Medulla oblongata (tissue), 1 donor: ENCODE measurements around the gene SMYD3.
A peak's percentile ranks its signal among the peaks of the same experiment; 100 is the strongest.

Source experiments
- DNase-seq: peaks from one replicate; pipeline ENCODE4 v3.0.0-alpha.2; 2015; ENCODE audit errors: extremely low spot score

SMYD3 gene

GRCh38 chr1:246417152-246417812 is 89.8 kb downstream of the SMYD3 start:
- DNase-seq: no peak

- DNase-seq: no peak
Observed at GRCh38 chr1:246416261-246416660, 90.8 kb downstream of the SMYD3 start.

- no peak for DNase-seq
Observed at GRCh38 chr1:246415028-246415427, 92.1 kb downstream of the SMYD3 start.

GRCh38 chr1:246413430-246413829 is 93.6 kb downstream of the SMYD3 start:
- DNase-seq: no peak

GRCh38 chr1:246404078-246404477 is 103.0 kb downstream of the SMYD3 start:
- no peak for DNase-seq

- no peak for DNase-seq
Observed at GRCh38 chr1:246398126-246398813, 108.8 kb downstream of the SMYD3 start.

GRCh38 chr1:246397046-246397445 is 110.0 kb downstream of the SMYD3 start:
- DNase-seq: no peak

GRCh38 chr1:246396322-246396721 is 110.8 kb downstream of the SMYD3 start:
- DNase-seq: no peak

GRCh38 chr1:246394121-246394520 is 113.0 kb downstream of the SMYD3 start:
- no peak for DNase-seq

GRCh38 chr1:246390855-246391254 is 116.2 kb downstream of the SMYD3 start:
- no peak for DNase-seq

- DNase-seq: no peak
Observed at GRCh38 chr1:246384616-246385015, 122.5 kb downstream of the SMYD3 start.

- no peak for DNase-seq
Observed at GRCh38 chr1:246383791-246384190, 123.3 kb downstream of the SMYD3 start.

GRCh38 chr1:246383239-246383589 is 123.9 kb downstream of the SMYD3 start:
- DNase-seq: no peak

- no peak for DNase-seq
Observed at GRCh38 chr1:246382589-246383238, 124.4 kb downstream of the SMYD3 start.

- DNase-seq: no peak
Observed at GRCh38 chr1:246381452-246381851, 125.6 kb downstream of the SMYD3 start.

- DNase-seq: no peak
Observed at GRCh38 chr1:246377625-246378153, 129.4 kb downstream of the SMYD3 start.

- DNase-seq: no peak
Observed at GRCh38 chr1:246373828-246374569, 133.1 kb downstream of the SMYD3 start.

- DNase-seq: no peak
Observed at GRCh38 chr1:246372559-246372958, 134.5 kb downstream of the SMYD3 start.

GRCh38 chr1:246367041-246367440 is 140.0 kb downstream of the SMYD3 start:
- no peak for DNase-seq

GRCh38 chr1:246365708-246366107 is 141.4 kb downstream of the SMYD3 start:
- peak; percentile 27 for DNase-seq

- no peak for DNase-seq
Observed at GRCh38 chr1:246364415-246364941, 142.6 kb downstream of the SMYD3 start.
